Measurements from ENCODE around the gene EPS15. TPM values are rescaled to one million over a fixed set of nuclear protein-coding genes. Genes with fewer than 3 reads are reported as not detected.

The EPS15 gene
- total RNA-seq, 1 experiment from 2014 or later: 48.7 TPM

DNA sequence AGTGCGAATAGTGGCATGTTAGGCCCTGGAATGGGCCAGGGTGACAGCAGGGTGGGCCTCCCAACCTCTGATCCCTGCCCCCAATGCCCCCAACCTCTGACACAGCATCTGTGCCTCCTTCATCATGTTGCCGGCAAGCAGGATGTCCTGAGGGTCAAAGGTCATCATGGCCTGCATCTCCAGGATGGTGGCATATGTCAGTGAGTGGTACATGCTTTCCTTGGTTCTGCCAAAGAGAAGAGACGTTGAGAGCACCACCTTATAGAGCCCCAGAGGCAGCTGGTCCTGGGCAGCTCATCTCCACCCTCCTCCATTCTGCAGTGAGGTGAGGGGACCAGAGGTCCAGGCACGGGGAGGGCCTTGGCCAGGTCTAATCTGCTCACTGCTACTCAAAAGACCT lies 206.3 kb downstream of the EPS15 start:
- CTCF ChIA-PET: interaction anchor here (0.5 to 3.1 kb wide), 5 partner anchors 10 to 122 kb away, joined by 3 to 22 read pairs (median 4); no protein-coding TSS in a partner anchor
- no peaks in the 10 kb centered on the region for H3K27me3 Mint-ChIP-seq (ENCODE audit: insufficient read depth, unreplicated experiment)
- intact Hi-C loops (cut with micrococcal nuclease): no loop called here

DNA sequence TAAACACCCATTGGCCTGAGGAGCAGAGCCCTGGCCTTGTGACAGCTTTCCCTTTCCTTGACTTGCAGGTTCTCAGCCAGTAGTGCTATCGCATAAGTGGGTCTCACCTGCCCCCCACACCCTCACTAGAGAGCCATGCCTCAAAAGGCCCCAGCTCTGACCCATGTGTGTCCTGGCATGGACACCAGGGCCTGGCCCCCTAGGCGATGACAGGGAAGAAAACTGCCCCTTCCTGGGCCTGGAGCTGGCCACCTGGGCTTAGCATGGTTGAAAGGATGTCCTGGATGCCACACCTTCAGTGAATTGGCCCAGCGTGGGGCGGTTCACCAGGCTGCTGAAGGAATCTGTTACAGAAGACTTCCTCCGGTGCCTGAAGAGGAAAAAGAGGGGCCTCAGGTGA lies 207.2 kb downstream of the EPS15 start:
- TF ChIP-seq, protein P1, sequence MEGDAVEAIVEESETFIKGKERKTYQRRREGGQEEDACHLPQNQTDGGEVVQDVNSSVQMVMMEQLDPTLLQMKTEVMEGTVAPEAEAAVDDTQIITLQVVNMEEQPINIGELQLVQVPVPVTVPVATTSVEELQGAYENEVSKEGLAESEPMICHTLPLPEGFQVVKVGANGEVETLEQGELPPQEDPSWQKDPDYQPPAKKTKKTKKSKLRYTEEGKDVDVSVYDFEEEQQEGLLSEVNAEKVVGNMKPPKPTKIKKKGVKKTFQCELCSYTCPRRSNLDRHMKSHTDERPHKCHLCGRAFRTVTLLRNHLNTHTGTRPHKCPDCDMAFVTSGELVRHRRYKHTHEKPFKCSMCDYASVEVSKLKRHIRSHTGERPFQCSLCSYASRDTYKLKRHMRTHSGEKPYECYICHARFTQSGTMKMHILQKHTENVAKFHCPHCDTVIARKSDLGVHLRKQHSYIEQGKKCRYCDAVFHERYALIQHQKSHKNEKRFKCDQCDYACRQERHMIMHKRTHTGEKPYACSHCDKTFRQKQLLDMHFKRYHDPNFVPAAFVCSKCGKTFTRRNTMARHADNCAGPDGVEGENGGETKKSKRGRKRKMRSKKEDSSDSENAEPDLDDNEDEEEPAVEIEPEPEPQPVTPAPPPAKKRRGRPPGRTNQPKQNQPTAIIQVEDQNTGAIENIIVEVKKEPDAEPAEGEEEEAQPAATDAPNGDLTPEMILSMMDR (IDR thresholded peaks at IDR 0.05; ENCODE audit: unreplicated experiment): no peak
- DNase-seq (ENCODE audit: unreplicated experiment): no peak
- H3K4me3 Mint-ChIP-seq (ENCODE audit: unreplicated experiment): no peak overlapping the region
- H3K4me1 Mint-ChIP-seq (ENCODE audit: insufficient read depth, unreplicated experiment): peaks cover 17% of the 10 kb centered on the region
- no TSS peak for BruUV-seq (replicated peaks)
- ChIA-PET POLR2A (no interaction called here), CTCF (interaction anchor here (1.6 to 3.1 kb wide), 2 partner anchors 15 to 121 kb away, joined by 4 to 22 read pairs; no protein-coding TSS in a partner anchor)
- H3K27me3 Mint-ChIP-seq (ENCODE audit: insufficient read depth, unreplicated experiment): no peaks in the 10 kb centered on the region
- H3K36me3 Mint-ChIP-seq (ENCODE audit: insufficient read depth, unreplicated experiment): no peaks in the 10 kb centered on the region
- no peaks in the 10 kb centered on the region for H3K9me3 Mint-ChIP-seq (ENCODE audit: unreplicated experiment)
- intact Hi-C loops (cut with micrococcal nuclease): no loop called here
- H3K27ac Mint-ChIP-seq (ENCODE audit: low read depth, unreplicated experiment): no peak overlapping the region

More for the DNA sequence above, 206.3 kb downstream of the EPS15 start:
- no TSS peak for BruUV-seq (replicated peaks)
- POLR2A ChIA-PET: interaction anchor here (0.7 kb wide), 1 partner anchor 133 kb away, joined by 3 read pairs; no protein-coding TSS in a partner anchor
- Mint-ChIP-seq H3K27ac (ENCODE audit: low read depth, unreplicated experiment) (no peak overlapping the region), H3K9me3 (ENCODE audit: unreplicated experiment) (no peaks in the 10 kb centered on the region), H3K4me3 (ENCODE audit: unreplicated experiment) (no peak overlapping the region), H3K4me1 (ENCODE audit: insufficient read depth, unreplicated experiment) (peaks cover 17% of the 10 kb centered on the region), H3K36me3 (ENCODE audit: insufficient read depth, unreplicated experiment) (no peaks in the 10 kb centered on the region)
- DNase-seq (ENCODE audit: unreplicated experiment): no peak
- TF ChIP-seq, protein P1 (IDR thresholded peaks at IDR 0.05; ENCODE audit: unreplicated experiment): no peak

DNA sequence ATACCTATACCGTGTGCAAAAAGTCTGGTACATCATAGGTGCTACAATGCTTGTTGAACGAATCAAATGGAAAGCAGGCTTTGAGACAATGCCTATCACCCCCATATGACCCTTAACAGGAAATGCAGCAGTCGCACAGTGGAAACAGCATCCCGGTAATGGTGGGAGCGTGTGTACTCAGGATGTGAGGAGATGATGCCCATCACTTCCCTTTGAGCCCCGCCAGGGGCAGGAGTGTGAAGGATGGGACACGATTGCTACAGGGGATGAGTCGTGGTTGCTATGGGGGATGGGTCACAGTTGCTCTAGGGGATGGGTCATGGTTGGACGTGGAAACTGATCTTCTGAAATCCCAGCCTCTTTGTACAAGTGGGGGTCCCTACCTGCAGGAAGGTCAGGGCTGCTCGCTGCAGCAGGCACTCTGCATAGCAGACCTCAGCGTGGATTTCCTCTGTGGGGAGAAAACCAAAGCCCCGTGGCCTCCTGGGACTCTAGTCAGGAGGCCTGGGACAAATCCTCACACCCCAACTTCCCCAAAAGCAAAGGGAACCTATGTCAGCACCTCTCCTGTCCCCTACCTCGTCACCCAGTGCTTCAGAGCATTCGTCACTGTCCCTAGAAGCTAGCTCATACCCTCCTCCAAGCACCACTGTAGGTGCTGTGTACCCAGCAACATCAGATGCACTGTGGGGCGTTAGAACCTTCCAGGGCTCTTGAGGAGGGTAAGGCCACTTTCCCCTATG lies 208.0 kb downstream of the EPS15 start:
- Mint-ChIP-seq H3K4me1 (ENCODE audit: insufficient read depth, unreplicated experiment) (peaks cover 17% of the 10 kb centered on the region), H3K36me3 (ENCODE audit: insufficient read depth, unreplicated experiment) (no peaks in the 10 kb centered on the region), H3K27me3 (ENCODE audit: insufficient read depth, unreplicated experiment) (no peaks in the 10 kb centered on the region), H3K9me3 (ENCODE audit: unreplicated experiment) (no peaks in the 10 kb centered on the region), H3K4me3 (ENCODE audit: unreplicated experiment) (no peak overlapping the region), H3K27ac (ENCODE audit: low read depth, unreplicated experiment) (no peak overlapping the region)
- BruUV-seq (replicated peaks): no TSS peak
- TF ChIP-seq, protein P1 (IDR thresholded peaks at IDR 0.05; ENCODE audit: unreplicated experiment): no peak
- ChIA-PET POLR2A (no interaction called here), CTCF (interaction anchor here (1.0 to 3.1 kb wide), 2 partner anchors 14 to 15 kb away, joined by 3 to 22 read pairs; no protein-coding TSS in a partner anchor)
- DNase-seq (ENCODE audit: unreplicated experiment): no peak
- intact Hi-C loops (cut with micrococcal nuclease): no loop called here

DNA sequence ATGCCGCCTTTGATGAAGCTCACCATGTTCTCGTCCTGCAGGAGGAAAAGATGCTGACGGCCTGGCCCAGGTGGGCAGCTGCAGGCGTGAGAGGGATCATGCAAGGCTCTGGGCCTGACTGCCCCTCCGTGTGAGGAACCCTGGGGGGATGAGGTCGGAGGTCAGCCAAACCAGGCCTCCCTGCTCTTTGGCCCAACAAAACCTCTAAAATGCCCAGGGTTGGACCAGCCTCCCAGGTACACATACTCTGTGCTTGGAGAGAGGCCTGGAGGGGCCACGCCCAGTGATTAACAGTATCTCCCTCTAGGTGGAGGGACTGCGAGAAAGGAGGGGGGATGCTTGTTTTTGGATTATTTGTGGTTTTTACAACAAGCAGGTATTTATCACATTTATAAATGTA lies 209.8 kb downstream of the EPS15 start:
- peaks cover 12% of the 10 kb centered on the region for H3K4me1 Mint-ChIP-seq (ENCODE audit: insufficient read depth, unreplicated experiment)
- H3K4me3 Mint-ChIP-seq (ENCODE audit: unreplicated experiment): no peak overlapping the region
- ChIA-PET POLR2A (interaction anchor here (1.1 kb wide), 1 partner anchor 23 kb away, joined by 3 read pairs; no protein-coding TSS in a partner anchor), CTCF (interaction anchor here (0.6 to 1.2 kb wide), 4 partner anchors 11 to 958 kb away, joined by 3 to 4 read pairs (median 3); no protein-coding TSS in a partner anchor)
- no peaks in the 10 kb centered on the region for H3K27me3 Mint-ChIP-seq (ENCODE audit: insufficient read depth, unreplicated experiment)
- no peaks in the 10 kb centered on the region for H3K36me3 Mint-ChIP-seq (ENCODE audit: insufficient read depth, unreplicated experiment)
- H3K27ac Mint-ChIP-seq (ENCODE audit: low read depth, unreplicated experiment): no peak overlapping the region
- no peaks in the 10 kb centered on the region for H3K9me3 Mint-ChIP-seq (ENCODE audit: unreplicated experiment)
- TF ChIP-seq, protein P1 (IDR thresholded peaks at IDR 0.05; ENCODE audit: unreplicated experiment): no peak
- BruUV-seq (replicated peaks): no TSS peak
- DNase-seq (ENCODE audit: unreplicated experiment): no peak
- intact Hi-C loops (cut with micrococcal nuclease): no loop called here

All from MCF 10A (cell line).